ENCODE results near the gene SOD2. TPM values are rescaled to one million over a fixed set of nuclear protein-coding genes. Genes with fewer than 3 reads are reported as not detected.
"Not testable (repeated sequence)": the region's sequence is repeated elsewhere in the genome, so short reads cannot be mapped to it uniquely, and the experiment has no call there.

Gene SOD2
- total and polyA plus RNA-seq, 3 experiments from 2014 or later = 82.9 to 86.6 (median 85.0) TPM

DNA sequence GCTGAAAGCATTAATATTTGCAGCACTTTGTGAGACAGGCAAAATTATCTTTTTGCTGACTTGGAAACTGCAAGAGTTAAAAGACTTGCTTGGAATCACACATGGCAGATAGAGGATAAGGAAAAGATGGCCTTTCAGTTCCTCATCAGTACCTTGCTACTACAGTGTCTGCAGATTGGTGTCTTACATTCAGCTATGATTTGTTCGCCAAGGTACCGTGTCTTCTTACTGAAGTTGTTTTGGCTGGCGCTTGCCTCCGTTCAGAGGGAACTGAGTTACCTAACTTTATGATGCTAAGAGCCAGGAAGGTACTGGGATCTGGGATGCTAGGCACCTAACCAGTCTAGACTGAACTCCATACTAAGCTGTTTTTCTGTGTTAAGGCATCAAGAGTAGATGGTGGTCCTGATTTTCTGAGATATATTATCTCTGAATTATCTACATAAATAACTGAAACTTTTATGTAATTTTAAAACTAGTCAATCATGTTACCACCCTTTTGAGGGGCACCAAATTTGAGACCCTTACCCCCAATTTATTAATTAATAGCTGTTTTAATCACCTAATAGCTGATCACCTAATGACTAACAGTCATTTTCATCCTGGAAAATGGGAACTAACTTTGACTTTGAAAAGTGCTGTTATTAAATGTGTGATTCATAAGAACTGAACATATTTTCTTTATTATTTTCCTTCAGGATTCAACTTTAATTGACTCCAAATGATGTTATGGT lies 36.7 kb upstream of the SOD2 start:
- peaks cover 62 to 85% (median 74%) of the 10 kb centered on the region in 3 donors for H3K4me1 Mint-ChIP-seq
- Histone ChIP-seq H3K4me3 (ENCODE audit: low read length) (peak overlapping the region; percentile 68), H3K9me3 (ENCODE audit: low read length) (no peaks in the 10 kb centered on the region), H3K27me3 (ENCODE audit: insufficient read depth, low read length, poor library complexity, severe bottlenecking) (no peaks in the 10 kb centered on the region), H3K36me3 (ENCODE audit: insufficient read depth, low read length) (no peaks in the 10 kb centered on the region), H3K27ac (ENCODE audit: low read depth, low read length) (no peak overlapping the region), H3K4me1 (ENCODE audit: insufficient read depth, low read length) (peaks cover 49% of the 10 kb centered on the region)
- peak overlapping the region; percentile 88 to 97 (median 92) for H3K4me3 Mint-ChIP-seq
- peaks cover 0 to 6% of the 10 kb centered on the region in 2 donors for H3K27me3 Mint-ChIP-seq
- ChIA-PET POLR2A (interaction anchor here (1.7 to 6.5 kb wide), 3 partner anchors 31 to 60 kb away, joined by 18 to 84 read pairs (median 60); partner anchors contain the start of genes ACAT2, MRPL18, SOD2 and TCP1), CTCF (interaction anchor here (1.6 to 2.4 kb wide), 3 partner anchors 38 to 249 kb away, joined by 4 to 12 read pairs (median 5); no protein-coding TSS in a partner anchor)
- peaks cover 0 to 36% (median 3%) of the 10 kb centered on the region in 3 donors for H3K36me3 Mint-ChIP-seq
- peak overlapping the region; percentile 49 to 97 (median 86) for H3K27ac Mint-ChIP-seq
- H3K9me3 Mint-ChIP-seq = no peaks in the 10 kb centered on the region
- DNase-seq = no peak

DNA sequence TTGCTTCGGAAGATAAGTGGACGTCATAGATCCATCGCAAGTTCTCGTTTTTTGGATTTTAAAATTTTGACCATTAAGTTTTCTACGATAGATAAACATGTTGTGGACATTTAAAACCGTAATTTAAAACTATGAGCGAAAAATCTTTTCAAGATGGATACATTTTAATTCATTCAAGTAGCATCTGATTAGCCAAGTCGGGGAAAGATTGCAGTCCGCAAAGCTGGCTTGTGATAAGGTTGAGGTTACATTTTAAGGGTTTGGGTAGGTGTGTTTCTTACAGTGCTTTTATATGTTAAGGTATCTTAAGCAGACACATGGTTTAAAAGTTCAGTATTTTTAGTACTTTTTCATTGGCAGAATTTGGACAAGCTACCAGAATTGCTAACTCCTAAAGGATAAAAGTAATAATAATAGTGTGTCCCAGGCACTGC lies 35.5 kb upstream of the SOD2 start:
- Histone ChIP-seq H3K4me3 (ENCODE audit: low read length) (peak overlapping the region; percentile 68), H3K4me1 (ENCODE audit: insufficient read depth, low read length) (peaks cover 39% of the 10 kb centered on the region), H3K27ac (ENCODE audit: low read depth, low read length) (peak overlapping the region; percentile 87), H3K9me3 (ENCODE audit: low read length) (no peaks in the 10 kb centered on the region), H3K27me3 (ENCODE audit: insufficient read depth, low read length, poor library complexity, severe bottlenecking) (no peaks in the 10 kb centered on the region), H3K36me3 (ENCODE audit: insufficient read depth, low read length) (no peaks in the 10 kb centered on the region)
- Mint-ChIP-seq H3K36me3 (peaks cover 0 to 36% (median 3%) of the 10 kb centered on the region in 3 donors), H3K4me1 (peaks cover 53 to 79% (median 63%) of the 10 kb centered on the region in 3 donors), H3K9me3 (no peaks in the 10 kb centered on the region), H3K27ac (peak overlapping the region; percentile 85 to 97 (median 92)), H3K27me3 (peaks cover 0 to 6% of the 10 kb centered on the region in 2 donors), H3K4me3 (peak overlapping the region; percentile 88 to 97 (median 92))
- ChIA-PET POLR2A (interaction anchor here (0.6 to 6.5 kb wide), 6 partner anchors 24 to 61 kb away, joined by 3 to 84 read pairs (median 12); partner anchors contain the start of genes ACAT2, MRPL18, SOD2 and TCP1), CTCF (interaction anchor here (1.6 to 2.4 kb wide), 2 partner anchors 37 to 250 kb away, joined by 4 to 12 read pairs; no protein-coding TSS in a partner anchor)
- DNase-seq = no peak

DNA sequence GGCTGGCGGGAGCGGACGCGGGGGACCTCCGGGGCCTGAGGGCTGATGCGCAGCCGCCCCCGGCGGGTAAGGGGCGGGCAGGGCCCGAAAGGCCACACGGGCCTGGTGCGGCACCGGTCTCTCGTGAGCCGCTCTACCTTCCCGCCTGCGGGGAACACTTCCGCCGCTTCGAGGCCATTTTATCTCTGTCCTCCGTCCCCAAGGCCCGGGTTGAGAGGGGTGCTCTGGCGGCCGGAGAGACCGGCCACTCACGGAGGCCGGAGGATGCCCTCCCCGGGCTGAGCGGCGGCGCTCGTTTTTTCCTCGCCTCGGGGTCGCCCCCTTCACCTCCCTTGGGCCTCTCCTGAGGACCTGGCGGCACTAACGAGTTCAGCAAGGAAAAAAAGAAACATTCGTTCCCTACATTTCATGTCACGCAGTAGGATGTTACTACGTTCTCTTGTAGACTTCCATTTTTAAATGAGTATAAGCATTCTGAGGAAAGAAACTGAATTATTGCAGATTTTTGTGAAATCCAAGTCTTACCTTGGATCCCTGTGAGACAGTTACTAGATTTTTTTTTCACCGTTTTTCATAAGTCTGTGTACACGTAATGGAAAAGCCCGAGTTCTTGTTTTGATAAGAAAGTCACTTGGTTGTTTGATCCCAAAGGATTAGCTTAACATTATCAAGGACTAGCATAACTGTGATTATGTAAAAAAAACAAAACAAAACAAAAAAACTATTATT lies 34.8 kb upstream of the SOD2 start:
- Histone ChIP-seq H3K36me3 (ENCODE audit: insufficient read depth, low read length) (no peaks in the 10 kb centered on the region), H3K9me3 (ENCODE audit: low read length) (no peaks in the 10 kb centered on the region), H3K27ac (ENCODE audit: low read depth, low read length) (peak overlapping the region; percentile 87), H3K4me3 (ENCODE audit: low read length) (peak overlapping the region; percentile 68), H3K4me1 (ENCODE audit: insufficient read depth, low read length) (peaks cover 35% of the 10 kb centered on the region), H3K27me3 (ENCODE audit: insufficient read depth, low read length, poor library complexity, severe bottlenecking) (no peaks in the 10 kb centered on the region)
- CTCF ChIA-PET = interaction anchor here (1.6 to 2.4 kb wide), 3 partner anchors 19 to 251 kb away, joined by 4 to 12 read pairs (median 4); no protein-coding TSS in a partner anchor
- Mint-ChIP-seq H3K27ac (peak overlapping the region; percentile 85 to 97 (median 92)), H3K4me1 (peaks cover 54 to 78% (median 63%) of the 10 kb centered on the region in 3 donors), H3K9me3 (no peaks in the 10 kb centered on the region), H3K27me3 (peaks cover 0 to 6% of the 10 kb centered on the region in 2 donors), H3K36me3 (peaks cover 3 to 39% (median 5%) of the 10 kb centered on the region in 3 donors), H3K4me3 (peak overlapping the region; percentile 88 to 97 (median 92))
- peak in 1 of 5 donors; percentile 38 for DNase-seq
- POLR2A ChIA-PET = interaction anchor here (1.0 to 6.5 kb wide), 6 partner anchors 32 to 62 kb away, joined by 4 to 84 read pairs (median 28); partner anchors contain the start of genes ACAT2, MRPL18, SOD2 and TCP1

DNA sequence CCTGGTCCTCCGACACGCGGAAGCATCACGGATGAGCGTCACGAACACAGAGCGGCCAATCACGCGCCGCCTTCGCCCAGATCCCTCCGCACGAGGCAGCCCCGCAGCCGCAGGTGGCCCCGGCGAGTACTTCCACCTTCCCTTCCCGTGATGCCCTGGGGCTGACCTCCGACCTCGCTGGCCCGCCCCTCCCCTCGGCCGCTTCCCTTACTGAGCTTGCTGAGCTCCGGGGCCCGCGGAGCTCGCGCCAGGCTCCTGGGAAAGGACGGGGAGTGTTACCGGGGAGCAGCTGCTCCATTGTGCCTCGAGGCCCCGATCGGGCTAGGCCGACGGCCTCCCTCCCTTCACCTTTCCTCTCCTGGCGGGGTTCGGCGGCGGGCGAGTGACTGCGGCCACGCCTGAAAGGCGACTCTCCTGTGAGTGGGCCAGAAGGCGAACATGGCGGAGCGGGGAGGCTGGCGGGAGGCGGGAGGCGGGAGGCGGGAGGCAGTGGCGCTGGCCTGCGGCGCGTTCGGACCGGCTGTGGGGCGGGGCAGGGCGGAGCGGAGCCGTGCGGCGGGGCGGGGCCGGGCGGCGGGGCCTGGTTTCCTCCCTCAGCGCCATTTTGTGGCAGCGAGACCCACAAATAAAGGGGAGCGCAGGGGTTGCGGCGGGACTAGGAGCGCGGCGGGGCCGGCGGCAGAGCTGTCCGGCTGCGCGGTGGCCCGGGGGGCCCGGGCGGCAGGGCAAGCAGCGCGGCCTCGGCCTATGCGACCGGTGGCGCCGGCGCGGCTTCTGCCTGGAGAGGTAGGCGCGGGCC lies 34.1 kb upstream of the SOD2 start, which contains the start of gene WTAP:
TSS of gene WTAP (plus strand) at position 589 of the 799 bp plus-strand sequence. CDS start 8,760 bp downstream, outside the sequence.
- Mint-ChIP-seq H3K36me3 (peaks cover 6 to 37% (median 9%) of the 10 kb centered on the region in 3 donors), H3K9me3 (peaks cover 0 to 3% (median 0%) of the 10 kb centered on the region in 5 donors), H3K27me3 (peaks cover 0 to 6% of the 10 kb centered on the region in 2 donors), H3K4me3 (peak within 1 kb of the TSS; percentile 91 to 99 (median 94)), H3K4me1 (peaks cover 54 to 75% (median 63%) of the 10 kb centered on the region in 3 donors), H3K27ac (peak within 1 kb of the TSS; percentile 97 to 100 (median 99))
- CTCF ChIA-PET = interaction anchor here (0.7 to 1.9 kb wide), 7 partner anchors 10 to 66 kb away, joined by 3 to 12 read pairs (median 4); partner anchors contain the start of genes MRPL18, SOD2 and TCP1
- H3K36me3 ChIP-seq (ENCODE audit: insufficient read depth, low read length) = no peaks in the 10 kb centered on the region
- no peaks in the 10 kb centered on the region for H3K9me3 ChIP-seq (ENCODE audit: low read length)
- peak within 1 kb of the TSS; percentile 98 for H3K27ac ChIP-seq (ENCODE audit: low read depth, low read length)
- no peaks in the 10 kb centered on the region for H3K27me3 ChIP-seq (ENCODE audit: insufficient read depth, low read length, poor library complexity, severe bottlenecking)
- POLR2A ChIA-PET = interaction anchor here (0.6 to 6.5 kb wide), 12 partner anchors 12 to 692 kb away, joined by 3 to 84 read pairs (median 3); partner anchors contain the start of genes ACAT2, MRPL18, SOD2 and TCP1
- peak within 1 kb of the TSS; percentile 92 for H3K4me3 ChIP-seq (ENCODE audit: low read length)
- peaks cover 35% of the 10 kb centered on the region for H3K4me1 ChIP-seq (ENCODE audit: insufficient read depth, low read length)
- DNase-seq = peak; percentile 95 to 98 (median 96)

DNA sequence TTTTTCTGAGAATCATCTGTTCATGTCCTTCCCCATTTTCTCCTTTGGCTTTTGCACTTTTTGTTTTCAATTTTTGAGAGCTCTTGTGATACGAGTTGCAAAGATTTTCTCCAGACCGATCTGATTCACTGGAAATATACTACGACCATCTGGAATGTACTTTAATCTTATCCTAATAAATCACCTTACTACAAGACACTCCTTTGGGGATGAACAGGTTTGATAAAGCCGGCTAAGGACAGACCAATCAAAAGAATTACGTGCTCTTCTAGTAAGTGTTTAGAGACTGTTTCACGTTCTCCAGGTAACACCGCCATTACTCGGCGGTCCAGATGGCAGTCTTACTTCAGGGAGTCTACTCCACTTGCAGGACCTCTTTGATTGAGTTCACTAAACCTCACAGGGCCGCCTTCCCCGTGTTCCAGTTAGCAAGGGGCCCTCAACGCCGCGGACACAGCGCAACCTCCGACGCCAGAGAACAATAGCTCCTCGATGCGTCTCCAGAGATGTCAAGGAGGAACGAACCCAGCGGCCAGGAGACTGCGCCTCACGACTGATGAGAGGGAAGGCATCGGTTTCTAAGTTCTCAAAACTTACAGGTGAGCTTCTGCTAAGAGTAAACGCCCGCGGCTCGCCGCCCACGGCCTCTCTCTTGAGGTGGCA lies 33.3 kb upstream of the SOD2 start:
- Mint-ChIP-seq H3K4me1 (peaks cover 51 to 68% (median 60%) of the 10 kb centered on the region in 3 donors), H3K9me3 (peaks cover 0 to 3% (median 0%) of the 10 kb centered on the region in 5 donors), H3K27me3 (peaks cover 0 to 6% of the 10 kb centered on the region in 2 donors), H3K4me3 (peak overlapping the region; percentile 91 to 99 (median 94)), H3K27ac (peak overlapping the region; percentile 97 to 100 (median 99)), H3K36me3 (peaks cover 6 to 36% (median 9%) of the 10 kb centered on the region in 3 donors)
- DNase-seq = no peak
- Histone ChIP-seq H3K27ac (ENCODE audit: low read depth, low read length) (peak overlapping the region; percentile 98), H3K27me3 (ENCODE audit: insufficient read depth, low read length, poor library complexity, severe bottlenecking) (no peaks in the 10 kb centered on the region), H3K36me3 (ENCODE audit: insufficient read depth, low read length) (no peaks in the 10 kb centered on the region), H3K4me1 (ENCODE audit: insufficient read depth, low read length) (peaks cover 28% of the 10 kb centered on the region), H3K4me3 (ENCODE audit: low read length) (peak overlapping the region; percentile 92), H3K9me3 (ENCODE audit: low read length) (no peaks in the 10 kb centered on the region)
- CTCF ChIA-PET = interaction anchor here (0.6 to 1.9 kb wide), 8 partner anchors 9 to 252 kb away, joined by 3 to 12 read pairs (median 4); partner anchors contain the start of genes MRPL18, SOD2 and TCP1
- POLR2A ChIA-PET = interaction anchor here (0.7 to 6.5 kb wide), 10 partner anchors 25 to 692 kb away, joined by 3 to 84 read pairs (median 3); partner anchors contain the start of genes ACAT2, MRPL18, SOD2 and TCP1

DNA sequence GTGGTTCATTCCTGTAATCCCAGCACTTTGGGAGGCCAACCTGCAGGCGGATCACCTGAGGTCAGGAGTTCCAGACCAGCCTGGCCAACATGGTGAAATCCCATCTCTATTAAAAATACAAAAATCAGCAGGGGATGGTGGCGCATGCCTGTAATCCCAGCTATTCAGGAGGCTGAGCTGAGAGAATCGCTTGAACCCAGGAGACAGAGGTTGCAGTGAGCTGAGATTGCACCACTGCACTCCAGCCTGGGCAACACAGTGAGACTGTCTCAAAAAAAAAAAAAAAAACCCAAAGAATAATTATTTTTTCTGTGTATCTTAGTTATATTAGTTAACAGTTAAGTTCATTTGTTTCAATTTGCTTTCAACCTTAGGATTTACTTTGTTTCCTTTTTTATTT lies 32.2 kb upstream of the SOD2 start:
- Mint-ChIP-seq H3K27ac (peak overlapping the region in 5 of 8 donors; percentile 36 to 100 (median 97)), H3K36me3 (peaks cover 3 to 29% (median 9%) of the 10 kb centered on the region in 3 donors), H3K4me1 (peaks cover 39 to 60% (median 52%) of the 10 kb centered on the region in 3 donors), H3K4me3 (peak overlapping the region in 2 of 7 donors; percentile 6 to 10)
- DNase-seq; H3K4me3 ChIP-seq (ENCODE audit: low read length); H3K9me3 ChIP-seq (ENCODE audit: low read length); H3K36me3 ChIP-seq (ENCODE audit: insufficient read depth, low read length); H3K27me3 Mint-ChIP-seq; H3K27me3 ChIP-seq (ENCODE audit: insufficient read depth, low read length, poor library complexity, severe bottlenecking); H3K27ac ChIP-seq (ENCODE audit: low read depth, low read length); H3K9me3 Mint-ChIP-seq: not testable (repeated sequence)
- H3K4me1 ChIP-seq (ENCODE audit: insufficient read depth, low read length) = peaks cover 17% of the 10 kb centered on the region
- ChIA-PET CTCF (interaction anchor here (1.1 to 1.3 kb wide), 2 partner anchors 9 to 65 kb away, joined by 3 to 5 read pairs; partner anchors contain the start of gene MRPL18), POLR2A (interaction anchor here (6.5 kb wide), 1 partner anchor 65 kb away, joined by 84 read pairs; the partner anchor contains the start of genes MRPL18 and TCP1)
